SK-N-SH (cell line): ENCODE data around the gene KSR2. TPM values are rescaled to one million over a fixed set of nuclear protein-coding genes. Genes with fewer than 3 reads are reported as not detected.

ENCODE experiments used
- CTCF ChIA-PET: fragments of 300-600, 350-600 bp; formaldehyde crosslinking; extraction: SDS; loops from one replicate; lab custom pipeline; 2021; lab: Yijun Ruan, JAX
- POLR2A ChIA-PET: fragments of 350-600 bp; sonication (Branson Sonifier 250); formaldehyde crosslinking; extraction: SDS; loops from one replicate; lab custom pipeline; 2020; ENCODE audit warnings: antibody characterized with exemption, inconsistent platforms; lab: Yijun Ruan, JAX
- DNase-seq: peaks from one replicate; pipeline ENCODE4 v3.0.0; 2012
- H2AFZ ChIP-seq: fragments of 200-600 bp; sonication (generic); 2 replicates; pipeline ENCODE4 v1.8.1; 2016; ENCODE audit warnings: antibody characterized with exemption, mild to moderate bottlenecking, low read depth
- H3F3A ChIP-seq: fragments of 200-600 bp; sonication (generic); replicated peaks from 2 replicates; pipeline ENCODE3; 2016; ENCODE audit warnings: antibody characterized with exemption, mild to moderate bottlenecking; ENCODE audit not compliant: insufficient read depth
- H3K27ac ChIP-seq, 2 experiments: fragments of 200-500 bp in 1 of 2; fragments of 200-600 bp in 1 of 2; sonication (Bioruptor generic) in 1 of 2; sonication (generic), shearing (Covaris generic) in 1 of 2; 2 replicates each; pipeline versions ENCODE4 v1.5.1 to v1.6.1; 2014 to 2016; ENCODE audit warnings: low read depth in 2 of 2, inconsistent platforms in 1 of 2, low read length in 1 of 2, mild to moderate bottlenecking in 1 of 2, mixed read lengths in 1 of 2
- H3K27me3 ChIP-seq: fragments of 200-600 bp; sonication (generic), shearing (Covaris generic); 2 replicates; pipeline ENCODE4 v1.6.1; 2016; ENCODE audit warnings: mixed run types; ENCODE audit not compliant: insufficient read depth
- H3K36me3 ChIP-seq, 2 experiments: fragments of 200-500 bp in 1 of 2; fragments of 200-600 bp in 1 of 2; sonication (Bioruptor generic) in 1 of 2; sonication (generic) in 1 of 2; replicated peaks in 1 of 2; 2 replicates each; pipeline versions ENCODE3 to v1.5.1; 2014 to 2016; ENCODE audit warnings: low read length in 1 of 2, mild to moderate bottlenecking in 1 of 2; ENCODE audit not compliant: insufficient read depth in 2 of 2, control insufficient read depth in 1 of 2
- H3K4me1 ChIP-seq, 2 experiments: fragments of 200-500 bp in 1 of 2; fragments of 200-600 bp in 1 of 2; sonication (Bioruptor generic) in 1 of 2; sonication (generic), shearing (Covaris generic) in 1 of 2; 2 replicates each; pipeline versions ENCODE4 v1.5.1 to v1.6.1; 2014 to 2016; ENCODE audit warnings: low read depth in 1 of 2, low read length in 1 of 2, mixed run types in 1 of 2; ENCODE audit not compliant: insufficient read depth in 2 of 2, control insufficient read depth in 1 of 2
- H3K4me2 ChIP-seq: fragments of 200-600 bp; sonication (generic), shearing (Covaris generic); 2 replicates; pipeline ENCODE4 v1.6.1; 2017; ENCODE audit warnings: mixed run types
- H3K4me3 ChIP-seq, 2 experiments: fragments of 200-500 bp in 1 of 2; fragments of 200-600 bp in 1 of 2; sonication (Bioruptor generic) in 1 of 2; sonication (generic), shearing (Covaris generic) in 1 of 2; 2 replicates each; pipeline versions ENCODE4 v1.5.1 to v1.8.1; 2014 to 2016; ENCODE audit warnings: low read depth in 2 of 2, inconsistent platforms in 1 of 2, low read length in 1 of 2, mild to moderate bottlenecking in 1 of 2, mixed read lengths in 1 of 2, moderate library complexity in 1 of 2
- H3K79me2 ChIP-seq: fragments of 200-600 bp; sonication (generic); 2 replicates; pipeline ENCODE4 v1.8.1; 2017; ENCODE audit warnings: mild to moderate bottlenecking; ENCODE audit not compliant: insufficient read depth
- H3K9ac ChIP-seq: fragments of 200-600 bp; sonication (generic); 2 replicates; pipeline ENCODE4 v1.6.1; 2017; ENCODE audit warnings: mixed run types
- H3K9me2 ChIP-seq: fragments of 200-600 bp; sonication (generic); 2 replicates; pipeline ENCODE4 v1.6.1; 2017; ENCODE audit warnings: mixed run types
- H3K9me3 ChIP-seq: fragments of 200-600 bp; sonication (generic); 2 replicates; pipeline ENCODE4 v1.6.1; 2017; ENCODE audit warnings: mixed run types, mild to moderate bottlenecking, moderate library complexity
- H4K20me1 ChIP-seq: fragments of 200-600 bp; sonication (generic); 2 replicates; pipeline ENCODE4 v1.6.1; 2017; ENCODE audit warnings: mild to moderate bottlenecking, mixed run types; ENCODE audit not compliant: insufficient read depth
- CHD2 ChIP-seq: fragments of 150-350 bp; IDR thresholded peaks from 2 replicates; pipeline ENCODE4 v1.6.1; 2018; ENCODE audit warnings: low read length; ENCODE audit not compliant: partially characterized antibody
- ELF1 ChIP-seq: IDR thresholded peaks from 2 replicates; pipeline ENCODE4 v1.4.0; 2012
- EZH2phosphoT487 ChIP-seq: fragments of 200-600 bp; sonication (generic); IDR thresholded peaks from 2 replicates; pipeline ENCODE4 v1.6.1; 2017; ENCODE audit warnings: low read depth, mixed run types, mild to moderate bottlenecking, antibody characterized with exemption, moderate library complexity, borderline replicate concordance
- FOSL2 ChIP-seq: IDR thresholded peaks from 2 replicates; pipeline ENCODE4 v1.4.0; 2012; ENCODE audit warnings: low read depth, mild to moderate bottlenecking, moderate library complexity, borderline replicate concordance
- FOXJ3 ChIP-seq: sonication (generic); formaldehyde crosslinking; IDR thresholded peaks from 2 replicates; pipeline ENCODE4 v1.5.1; 2020; ENCODE audit warnings: mild to moderate bottlenecking, missing genetic modification reagents
- FOXM1 ChIP-seq: IDR thresholded peaks from 2 replicates; pipeline ENCODE4 v1.4.0; 2012; ENCODE audit warnings: low read depth, mild to moderate bottlenecking
- GABPA ChIP-seq: IDR thresholded peaks from 2 replicates; pipeline ENCODE4 v1.4.0; 2012; ENCODE audit warnings: low read depth, mild to moderate bottlenecking
- JUND ChIP-seq: IDR thresholded peaks from 2 replicates; pipeline ENCODE4 v1.4.0; 2012
- MXI1 ChIP-seq: IDR thresholded peaks from 2 replicates; pipeline ENCODE4 v1.6.1; 2012; ENCODE audit warnings: mild to moderate bottlenecking, low read depth, low read length, improper control_type of control experiment
- NFIC ChIP-seq: IDR thresholded peaks from 2 replicates; pipeline ENCODE4 v1.4.0; 2012; ENCODE audit warnings: borderline replicate concordance
- NRF1 ChIP-seq: IDR thresholded peaks from 2 replicates; pipeline ENCODE4 v1.6.1; 2012; ENCODE audit warnings: low read depth, mild to moderate bottlenecking, low read length
- POLR2AphosphoS5 ChIP-seq: IDR thresholded peaks from 2 replicates; pipeline ENCODE4 v1.6.1; 2012; ENCODE audit warnings: low read depth, low read length
- RAD21 ChIP-seq: IDR thresholded peaks from 2 replicates; pipeline ENCODE4 v1.6.1; 2012; ENCODE audit warnings: mild to moderate bottlenecking, low read length
- RFX5 ChIP-seq: IDR thresholded peaks from 2 replicates; pipeline ENCODE4 v1.6.1; 2012; ENCODE audit warnings: mild to moderate bottlenecking, improper control_type of control experiment, low read length
- RXRA ChIP-seq: IDR thresholded peaks from 2 replicates; pipeline ENCODE4 v1.4.0; 2012; ENCODE audit warnings: low read depth, mild to moderate bottlenecking, borderline replicate concordance
- SIN3A ChIP-seq: IDR thresholded peaks from 2 replicates; pipeline ENCODE4 v1.6.1; 2012; ENCODE audit warnings: low read depth, mild to moderate bottlenecking, low read length, moderate library complexity, borderline replicate concordance
- SMC3 ChIP-seq: IDR thresholded peaks from 2 replicates; pipeline ENCODE4 v1.6.1; 2012; ENCODE audit warnings: low read depth, low read length, improper control_type of control experiment
- TCF12 ChIP-seq: IDR thresholded peaks from 2 replicates; pipeline ENCODE4 v1.4.0; 2012
- TEAD4 ChIP-seq: IDR thresholded peaks from 2 replicates; pipeline ENCODE4 v1.4.0; 2012; ENCODE audit warnings: mild to moderate bottlenecking, borderline replicate concordance; ENCODE audit not compliant: insufficient read depth
- YY1 ChIP-seq: IDR thresholded peaks from 2 replicates; pipeline ENCODE4 v1.4.0; 2012; ENCODE audit warnings: low read depth, mild to moderate bottlenecking
- WGBS: methylation state at CpG from one replicate; pipeline ENCODE4 v1.1.6; 2017; ENCODE audit warnings: low lambda C conversion rate; 5-methylcytosine and 5-hydroxymethylcytosine counted together
- polyA plus RNA-seq, 3 experiments: library from polyadenylated mRNA; depleted of rRNA; stranded (reverse); fragments of >200 nt; gene quantifications; 2 replicates each; pipeline ENCODE4 v1.2.3, GENCODE V29; 2012
- TF ChIP-seq, protein P1 (sequence below): fragments of 150-350 bp; IDR thresholded peaks from 2 replicates; pipeline ENCODE4 v1.6.1; 2016; ENCODE audit warnings: mild to moderate bottlenecking, low read depth, low read length
- TF ChIP-seq, protein P2 (sequence below): IDR thresholded peaks from 2 replicates; pipeline ENCODE4 v1.4.0; 2012; ENCODE audit warnings: low read depth
- TF ChIP-seq, protein P3 (sequence below): fragments of 200-600 bp; sonication (generic); IDR thresholded peaks from 2 replicates; pipeline ENCODE4 v1.6.1; 2017; ENCODE audit warnings: antibody characterized with exemption, mild to moderate bottlenecking, moderate library complexity
- TF ChIP-seq, protein P4 (sequence below): IDR thresholded peaks from 2 replicates; pipeline ENCODE4 v1.4.0; 2012; ENCODE audit warnings: low read depth, borderline replicate concordance
- TF ChIP-seq, protein P5 (sequence below): IDR thresholded peaks from 2 replicates; pipeline ENCODE4 v1.4.0; 2012; ENCODE audit warnings: low read depth, borderline replicate concordance

The KSR2 gene
- polyA plus RNA-seq, 1 of the 3 experiments (the other 2 are of a cell fraction), result 0.12 TPM

DNA sequence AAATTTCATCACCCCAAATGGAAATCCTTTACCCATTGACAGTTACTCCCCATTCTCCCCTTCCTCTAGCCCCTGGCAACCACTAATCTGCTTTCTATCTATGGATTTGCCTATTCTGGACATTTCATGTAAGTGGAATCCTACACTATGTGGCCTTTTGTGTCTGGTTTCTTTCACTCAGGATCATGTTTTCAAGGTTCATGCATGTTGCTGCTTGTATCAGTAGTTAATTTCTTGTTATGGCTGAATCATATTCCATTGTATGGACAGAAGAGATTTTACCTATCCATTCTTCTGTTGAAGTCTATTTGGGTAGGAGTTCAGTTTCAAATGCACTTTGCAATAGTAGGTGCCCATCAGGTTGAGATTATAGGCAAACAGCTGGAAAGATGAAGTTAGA, 49.1 kb upstream of the KSR2 start (continued):
- TF ChIP-seq FOXM1 (no peak), EZH2phosphoT487 (no peak)

DNA sequence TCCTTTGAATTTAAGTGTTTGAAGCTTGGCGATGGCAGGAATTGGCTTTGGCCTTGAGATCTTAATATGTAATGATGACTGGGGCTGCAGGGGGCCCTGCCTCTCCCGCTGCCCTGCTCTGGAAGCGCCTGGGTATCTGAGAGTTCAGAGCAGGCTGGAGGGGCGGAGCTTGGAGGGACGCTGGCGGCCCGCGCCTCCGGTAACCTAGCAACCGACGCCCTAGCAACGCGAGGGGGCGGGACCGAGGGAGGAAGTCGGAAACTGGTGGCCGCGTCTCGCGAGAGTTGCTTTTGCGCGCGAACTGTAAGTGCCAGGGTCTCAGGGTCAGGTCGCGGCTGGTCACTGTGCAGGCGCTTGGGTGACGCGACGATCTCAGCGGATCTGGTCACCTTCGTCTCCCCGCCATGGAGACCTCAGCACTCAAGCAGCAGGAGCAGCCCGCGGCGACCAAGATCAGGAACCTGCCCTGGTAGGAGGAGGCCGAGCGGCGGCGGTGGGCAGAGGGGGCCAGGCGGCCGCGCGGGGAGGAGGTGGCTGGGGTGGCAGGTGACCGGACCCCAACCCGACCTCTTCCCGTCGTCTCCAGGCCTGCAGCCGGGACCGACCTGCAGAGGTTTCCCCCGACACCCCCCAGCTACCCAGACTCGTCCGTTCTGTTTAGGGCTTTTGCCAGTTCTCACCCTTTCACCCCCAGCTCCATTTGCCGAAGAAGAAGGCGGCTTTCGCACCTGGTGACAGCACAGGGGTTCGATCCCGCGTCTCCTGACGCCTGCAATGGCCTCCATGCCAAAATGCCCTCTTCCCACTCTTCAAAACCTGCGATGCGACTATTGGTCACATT, 47.9 kb upstream of the KSR2 start, which contains the start of gene RFC5:
Gene RFC5 (plus strand): TSS at position 280 of the 841 bp plus-strand sequence. CDS start 125 bp downstream, at position 405.
- H3K9me2 ChIP-seq, result no peaks in the 10 kb centered on the region
- H3F3A ChIP-seq, result no peaks in the 10 kb centered on the region
- peak within 1 kb of the TSS; percentile 90 for H2AFZ ChIP-seq
- no peaks in the 10 kb centered on the region for H4K20me1 ChIP-seq
- peak within 1 kb of the TSS; percentile 85 for H3K4me2 ChIP-seq
- 2% methylated on average over 21 of the region's 61 CpGs for WGBS
- POLR2A ChIA-PET, result interaction anchor here (0.6 to 1.4 kb wide), 5 partner anchors 13 to 45 kb away, joined by 3 read pairs; no protein-coding TSS in a partner anchor
- H3K27ac ChIP-seq, result peak within 1 kb of the TSS; percentile 9 to 63; a peak in 2 of 4 replicates
- H3K36me3 ChIP-seq, result peaks cover 12 to 19% of the 10 kb centered on the region in 2 experiments
- H3K4me1 ChIP-seq, result peaks cover 0 to 10% of the 10 kb centered on the region in 2 experiments; a peak in 3 of 4 replicates
- H3K79me2 ChIP-seq, result peaks cover 21% of the 10 kb centered on the region
- DNase-seq, result peak; percentile 98
- no peaks in the 10 kb centered on the region for H3K27me3 ChIP-seq
- peak within 1 kb of the TSS; percentile 87 for H3K9ac ChIP-seq
- no peaks in the 10 kb centered on the region for H3K9me3 ChIP-seq
- CTCF ChIA-PET, result interaction anchor here (0.8 to 1.2 kb wide), 3 partner anchors 47 to 143 kb away, joined by 3 to 8 read pairs (median 3); no protein-coding TSS in a partner anchor
- peak within 1 kb of the TSS; percentile 83 to 87 for H3K4me3 ChIP-seq
- TF ChIP-seq FOXJ3 (CRISPR knock-in tag), result 0 out of 2 replicates have a peak, but pooled peaks have one; percentile 45
- TF ChIP-seq JUND, result no peak
- TF ChIP-seq MXI1, result peak; percentile 99
- no peak for TF ChIP-seq TCF12
- TF ChIP-seq, protein P1, sequence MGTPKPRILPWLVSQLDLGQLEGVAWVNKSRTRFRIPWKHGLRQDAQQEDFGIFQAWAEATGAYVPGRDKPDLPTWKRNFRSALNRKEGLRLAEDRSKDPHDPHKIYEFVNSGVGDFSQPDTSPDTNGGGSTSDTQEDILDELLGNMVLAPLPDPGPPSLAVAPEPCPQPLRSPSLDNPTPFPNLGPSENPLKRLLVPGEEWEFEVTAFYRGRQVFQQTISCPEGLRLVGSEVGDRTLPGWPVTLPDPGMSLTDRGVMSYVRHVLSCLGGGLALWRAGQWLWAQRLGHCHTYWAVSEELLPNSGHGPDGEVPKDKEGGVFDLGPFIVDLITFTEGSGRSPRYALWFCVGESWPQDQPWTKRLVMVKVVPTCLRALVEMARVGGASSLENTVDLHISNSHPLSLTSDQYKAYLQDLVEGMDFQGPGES, result no peak
- TF ChIP-seq, protein P2, sequence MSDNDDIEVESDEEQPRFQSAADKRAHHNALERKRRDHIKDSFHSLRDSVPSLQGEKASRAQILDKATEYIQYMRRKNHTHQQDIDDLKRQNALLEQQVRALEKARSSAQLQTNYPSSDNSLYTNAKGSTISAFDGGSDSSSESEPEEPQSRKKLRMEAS, result peak; percentile 69; the same call in 1 of the 2 replicates
- TF ChIP-seq FOSL2, result no peak
- no peak for TF ChIP-seq YY1
- peak; percentile 99 for TF ChIP-seq SIN3A
- TF ChIP-seq, protein P3, sequence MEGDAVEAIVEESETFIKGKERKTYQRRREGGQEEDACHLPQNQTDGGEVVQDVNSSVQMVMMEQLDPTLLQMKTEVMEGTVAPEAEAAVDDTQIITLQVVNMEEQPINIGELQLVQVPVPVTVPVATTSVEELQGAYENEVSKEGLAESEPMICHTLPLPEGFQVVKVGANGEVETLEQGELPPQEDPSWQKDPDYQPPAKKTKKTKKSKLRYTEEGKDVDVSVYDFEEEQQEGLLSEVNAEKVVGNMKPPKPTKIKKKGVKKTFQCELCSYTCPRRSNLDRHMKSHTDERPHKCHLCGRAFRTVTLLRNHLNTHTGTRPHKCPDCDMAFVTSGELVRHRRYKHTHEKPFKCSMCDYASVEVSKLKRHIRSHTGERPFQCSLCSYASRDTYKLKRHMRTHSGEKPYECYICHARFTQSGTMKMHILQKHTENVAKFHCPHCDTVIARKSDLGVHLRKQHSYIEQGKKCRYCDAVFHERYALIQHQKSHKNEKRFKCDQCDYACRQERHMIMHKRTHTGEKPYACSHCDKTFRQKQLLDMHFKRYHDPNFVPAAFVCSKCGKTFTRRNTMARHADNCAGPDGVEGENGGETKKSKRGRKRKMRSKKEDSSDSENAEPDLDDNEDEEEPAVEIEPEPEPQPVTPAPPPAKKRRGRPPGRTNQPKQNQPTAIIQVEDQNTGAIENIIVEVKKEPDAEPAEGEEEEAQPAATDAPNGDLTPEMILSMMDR, result no peak
- no peak for TF ChIP-seq TEAD4
- no peak for TF ChIP-seq NRF1
- peak; percentile 80 for TF ChIP-seq POLR2AphosphoS5
- TF ChIP-seq SMC3, result no peak
- TF ChIP-seq, protein P4, sequence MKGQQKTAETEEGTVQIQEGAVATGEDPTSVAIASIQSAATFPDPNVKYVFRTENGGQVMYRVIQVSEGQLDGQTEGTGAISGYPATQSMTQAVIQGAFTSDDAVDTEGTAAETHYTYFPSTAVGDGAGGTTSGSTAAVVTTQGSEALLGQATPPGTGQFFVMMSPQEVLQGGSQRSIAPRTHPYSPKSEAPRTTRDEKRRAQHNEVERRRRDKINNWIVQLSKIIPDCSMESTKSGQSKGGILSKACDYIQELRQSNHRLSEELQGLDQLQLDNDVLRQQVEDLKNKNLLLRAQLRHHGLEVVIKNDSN, result no peak
- no peak for TF ChIP-seq NFIC
- TF ChIP-seq RFX5, result no peak
- peak; percentile 77 for TF ChIP-seq GABPA
- peak; percentile 100 for TF ChIP-seq CHD2
- TF ChIP-seq, protein P5, sequence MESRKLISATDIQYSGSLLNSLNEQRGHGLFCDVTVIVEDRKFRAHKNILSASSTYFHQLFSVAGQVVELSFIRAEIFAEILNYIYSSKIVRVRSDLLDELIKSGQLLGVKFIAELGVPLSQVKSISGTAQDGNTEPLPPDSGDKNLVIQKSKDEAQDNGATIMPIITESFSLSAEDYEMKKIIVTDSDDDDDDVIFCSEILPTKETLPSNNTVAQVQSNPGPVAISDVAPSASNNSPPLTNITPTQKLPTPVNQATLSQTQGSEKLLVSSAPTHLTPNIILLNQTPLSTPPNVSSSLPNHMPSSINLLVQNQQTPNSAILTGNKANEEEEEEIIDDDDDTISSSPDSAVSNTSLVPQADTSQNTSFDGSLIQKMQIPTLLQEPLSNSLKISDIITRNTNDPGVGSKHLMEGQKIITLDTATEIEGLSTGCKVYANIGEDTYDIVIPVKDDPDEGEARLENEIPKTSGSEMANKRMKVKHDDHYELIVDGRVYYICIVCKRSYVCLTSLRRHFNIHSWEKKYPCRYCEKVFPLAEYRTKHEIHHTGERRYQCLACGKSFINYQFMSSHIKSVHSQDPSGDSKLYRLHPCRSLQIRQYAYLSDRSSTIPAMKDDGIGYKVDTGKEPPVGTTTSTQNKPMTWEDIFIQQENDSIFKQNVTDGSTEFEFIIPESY, result peak; percentile 99
- no peak for TF ChIP-seq RXRA
- TF ChIP-seq RAD21, result peak; percentile 15
- TF ChIP-seq ELF1, result peak; percentile 72
